BE2C (cell line): ENCODE data around the gene MICU1.

Experiments
- DNase-seq: peaks from one replicate; pipeline ENCODE4 v3.0.0-alpha.2; 2020
- H3K27me3 ChIP-seq: fragments of 250-450 bp; sonication (Bioruptor Pico); 2 replicates; pipeline ENCODE4 v1.5.1; 2020; ENCODE audit warnings: mild to moderate bottlenecking
- H3K36me3 ChIP-seq: fragments of 250-450 bp; sonication (Bioruptor Pico); 2 replicates; pipeline ENCODE4 v1.5.1; 2020; ENCODE audit warnings: mild to moderate bottlenecking
- H3K4me1 ChIP-seq: fragments of 250-450 bp; sonication (Bioruptor Pico); 2 replicates; pipeline ENCODE4 v1.5.1; 2020
- H3K4me3 ChIP-seq: 2 replicates; pipeline ENCODE4 v1.5.1; 2011; ENCODE audit warnings: low read depth, low read length
- H3K9me3 ChIP-seq: fragments of 250-450 bp; sonication (Bioruptor Pico); 2 replicates; pipeline ENCODE4 v1.5.1; 2020
- CTCF ChIP-seq: IDR thresholded peaks from 2 replicates; pipeline ENCODE4 v1.5.1; 2012; ENCODE audit warnings: mild to moderate bottlenecking, low read depth, low read length

The MICU1 gene

DNA sequence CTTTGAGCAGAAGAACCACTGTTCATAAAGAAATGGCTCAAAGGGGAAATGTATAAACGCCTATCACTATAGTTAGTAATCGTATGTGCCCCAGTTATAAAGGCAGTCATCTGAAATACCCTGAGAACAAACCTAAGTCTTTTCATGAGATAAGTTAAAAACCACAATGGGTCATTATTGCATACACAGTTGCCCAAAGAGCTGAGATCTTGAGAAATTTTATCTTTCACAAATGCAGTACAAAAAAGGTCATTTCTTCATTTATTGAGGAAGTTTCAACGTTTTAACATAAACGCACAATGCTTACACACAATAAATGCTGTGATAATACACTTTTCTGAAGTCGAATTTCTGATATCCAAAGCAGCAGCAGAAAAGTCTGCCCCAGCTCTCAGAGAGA, 114.4 kb downstream of the MICU1 start:
- DNase-seq: no peak
- no peaks in the 10 kb centered on the region for H3K4me1 ChIP-seq
- no peak for TF ChIP-seq CTCF

GRCh38 chr10:72509941-72510340, 115.9 kb downstream of the MICU1 start:
- no peak for DNase-seq
- Histone ChIP-seq H3K36me3 (no peaks in the 10 kb centered on the region), H3K4me3 (no peak overlapping the region), H3K27me3 (no peaks in the 10 kb centered on the region), H3K4me1 (no peaks in the 10 kb centered on the region), H3K9me3 (no peaks in the 10 kb centered on the region)
- no peak for TF ChIP-seq CTCF

More for the DNA sequence above, 114.4 kb downstream of the MICU1 start:
- no peaks in the 10 kb centered on the region for H3K36me3 ChIP-seq
- H3K4me3 ChIP-seq: no peak overlapping the region
- H3K27me3 ChIP-seq: no peaks in the 10 kb centered on the region
- no peaks in the 10 kb centered on the region for H3K9me3 ChIP-seq

GRCh38 chr10:72509206-72509799, 116.6 kb downstream of the MICU1 start:
- no peaks in the 10 kb centered on the region for H3K27me3 ChIP-seq
- H3K36me3 ChIP-seq: no peaks in the 10 kb centered on the region
- H3K4me1 ChIP-seq: no peaks in the 10 kb centered on the region
- no peak for DNase-seq
- TF ChIP-seq CTCF: no peak
- H3K4me3 ChIP-seq: no peak overlapping the region
- no peaks in the 10 kb centered on the region for H3K9me3 ChIP-seq

DNA sequence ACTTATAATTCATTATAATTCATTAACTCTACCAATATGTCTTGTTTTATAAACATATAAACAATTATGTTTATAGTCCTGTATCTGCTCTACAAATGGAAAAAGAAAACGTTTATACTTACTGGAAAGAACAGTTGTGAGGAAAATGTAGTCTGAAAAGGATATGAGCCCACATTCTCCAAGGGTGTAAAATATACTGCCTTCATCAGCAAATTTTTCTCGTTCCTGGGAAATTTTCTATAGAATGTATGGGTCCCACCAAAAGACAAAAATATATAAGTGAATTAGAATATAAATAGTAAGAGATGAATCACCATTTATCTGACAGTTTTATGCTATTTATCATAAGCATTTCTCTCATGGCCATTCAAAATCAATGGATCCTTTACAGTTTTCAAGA, 117.8 kb downstream of the MICU1 start:
- H3K9me3 ChIP-seq: no peaks in the 10 kb centered on the region
- DNase-seq: no peak
- no peaks in the 10 kb centered on the region for H3K4me1 ChIP-seq
- no peak for TF ChIP-seq CTCF
- no peak overlapping the region for H3K4me3 ChIP-seq
- H3K36me3 ChIP-seq: no peaks in the 10 kb centered on the region
- no peaks in the 10 kb centered on the region for H3K27me3 ChIP-seq

GRCh38 chr10:72506474-72506873, 119.4 kb downstream of the MICU1 start:
- Histone ChIP-seq H3K4me3 (no peak overlapping the region), H3K27me3 (no peaks in the 10 kb centered on the region), H3K9me3 (no peaks in the 10 kb centered on the region), H3K4me1 (no peaks in the 10 kb centered on the region), H3K36me3 (no peaks in the 10 kb centered on the region)
- no peak for DNase-seq
- TF ChIP-seq CTCF: no peak

GRCh38 chr10:72505435-72505834, 120.4 kb downstream of the MICU1 start:
- TF ChIP-seq CTCF: no peak
- Histone ChIP-seq H3K4me1 (no peaks in the 10 kb centered on the region), H3K27me3 (no peaks in the 10 kb centered on the region), H3K36me3 (no peaks in the 10 kb centered on the region), H3K9me3 (no peaks in the 10 kb centered on the region), H3K4me3 (no peak overlapping the region)
- no peak for DNase-seq
